ENCODE results near the gene AGTR1.

DNA sequence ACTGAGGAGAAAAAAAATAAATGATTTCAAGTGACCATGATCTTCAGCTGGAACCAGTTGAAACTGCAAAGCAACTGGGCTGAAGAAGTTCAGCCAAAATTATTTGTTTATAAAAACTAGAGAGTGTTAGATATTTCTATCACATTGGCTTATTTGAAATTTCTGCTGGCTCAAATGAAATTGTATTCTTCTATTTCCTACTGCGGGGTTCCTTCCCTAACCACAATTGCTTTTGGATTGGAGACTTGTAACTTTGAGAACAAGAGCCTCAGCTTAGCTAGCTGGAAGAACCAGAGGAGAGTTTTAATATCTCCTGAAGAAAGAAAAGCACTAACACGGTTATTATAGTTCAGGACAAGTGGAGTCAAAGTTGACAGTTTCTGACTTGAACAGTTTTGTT, 31.1 kb downstream of the AGTR1 start:
- TF ChIP-seq, protein P1, sequence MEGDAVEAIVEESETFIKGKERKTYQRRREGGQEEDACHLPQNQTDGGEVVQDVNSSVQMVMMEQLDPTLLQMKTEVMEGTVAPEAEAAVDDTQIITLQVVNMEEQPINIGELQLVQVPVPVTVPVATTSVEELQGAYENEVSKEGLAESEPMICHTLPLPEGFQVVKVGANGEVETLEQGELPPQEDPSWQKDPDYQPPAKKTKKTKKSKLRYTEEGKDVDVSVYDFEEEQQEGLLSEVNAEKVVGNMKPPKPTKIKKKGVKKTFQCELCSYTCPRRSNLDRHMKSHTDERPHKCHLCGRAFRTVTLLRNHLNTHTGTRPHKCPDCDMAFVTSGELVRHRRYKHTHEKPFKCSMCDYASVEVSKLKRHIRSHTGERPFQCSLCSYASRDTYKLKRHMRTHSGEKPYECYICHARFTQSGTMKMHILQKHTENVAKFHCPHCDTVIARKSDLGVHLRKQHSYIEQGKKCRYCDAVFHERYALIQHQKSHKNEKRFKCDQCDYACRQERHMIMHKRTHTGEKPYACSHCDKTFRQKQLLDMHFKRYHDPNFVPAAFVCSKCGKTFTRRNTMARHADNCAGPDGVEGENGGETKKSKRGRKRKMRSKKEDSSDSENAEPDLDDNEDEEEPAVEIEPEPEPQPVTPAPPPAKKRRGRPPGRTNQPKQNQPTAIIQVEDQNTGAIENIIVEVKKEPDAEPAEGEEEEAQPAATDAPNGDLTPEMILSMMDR (IDR thresholded peaks at IDR 0.05): no peak
- TF ChIP-seq POLR2A (IDR thresholded peaks at IDR 0.05): no peak

Measured in heart left ventricle (tissue), 13 donors.